IMR-90 (cell line): ENCODE measurements around the gene SLAMF6. TPM values are rescaled to one million over a fixed set of nuclear protein-coding genes. Genes with fewer than 3 reads are reported as not detected.

ENCODE experiments used
- ATAC-seq: fragments of 200-7000 bp; cut with Tn5 transposase; 2 replicates; pipeline ENCODE4 v1.9.1; 2020; ENCODE audit warnings: low read depth, mild to moderate bottlenecking, moderate library complexity
- BruUV-seq: library from RNA; stranded (reverse); fragments of 400-500 nt; replicated peaks from 2 replicates; lab custom pipeline; 2021; lab: Mats Ljungman, UMichigan
- CTCF ChIA-PET: fragments of 300-600 bp; formaldehyde crosslinking; extraction: SDS; loops from one replicate; lab custom pipeline; 2021; ENCODE audit warnings: antibody characterized with exemption; lab: Yijun Ruan, JAX
- POLR2A ChIA-PET: fragments of 300-600 bp; sonication (Branson Sonifier 250); formaldehyde crosslinking; loops from one replicate; lab custom pipeline; 2022; ENCODE audit warnings: antibody characterized with exemption; ENCODE audit not compliant: unreplicated experiment; lab: Charles Lee
- DNase-seq: peaks from one replicate; pipeline ENCODE4 v3.0.0; 2013
- H2AFZ ChIP-seq: replicated peaks from 2 replicates; pipeline ENCODE3; 2013; ENCODE audit warnings: low read length, mild to moderate bottlenecking; ENCODE audit not compliant: poor library complexity
- H2AK5ac ChIP-seq: 2 replicates; pipeline ENCODE4 v1.6.1; 2013; ENCODE audit warnings: low read depth, low read length, inconsistent platforms
- H2AK9ac ChIP-seq: replicated peaks from 2 replicates; pipeline ENCODE3; 2013; ENCODE audit warnings: mild to moderate bottlenecking, low read depth, low read length, moderate library complexity; ENCODE audit not compliant: poor library complexity
- H2BK120ac ChIP-seq: 2 replicates; pipeline ENCODE4 v1.6.1; 2013; ENCODE audit warnings: low read depth, low read length, inconsistent platforms
- H2BK15ac ChIP-seq: 3 replicates; pipeline ENCODE4 v1.6.1; 2013; ENCODE audit warnings: low read depth, low read length, inconsistent platforms
- H2BK20ac ChIP-seq: 2 replicates; pipeline ENCODE4 v1.6.1; 2013; ENCODE audit warnings: low read depth, mild to moderate bottlenecking, inconsistent platforms, low read length, moderate library complexity
- H2BK5ac ChIP-seq: 2 replicates; pipeline ENCODE4 v1.6.1; 2013; ENCODE audit warnings: mild to moderate bottlenecking, low read depth, low read length, inconsistent platforms; ENCODE audit not compliant: poor library complexity, severe bottlenecking
- H3K14ac ChIP-seq: replicated peaks from 2 replicates; pipeline ENCODE4 v1.6.1; 2013; ENCODE audit warnings: low read depth, low read length, inconsistent platforms
- H3K18ac ChIP-seq: 2 replicates; pipeline ENCODE4 v1.6.1; 2013; ENCODE audit warnings: low read depth, low read length, control low read depth
- H3K23ac ChIP-seq: 2 replicates; pipeline ENCODE4 v1.6.1; 2013; ENCODE audit warnings: low read depth, low read length, inconsistent platforms
- H3K27ac ChIP-seq: 2 replicates; pipeline ENCODE4 v1.5.1; 2013; ENCODE audit warnings: mild to moderate bottlenecking, control low read depth, low read length; ENCODE audit not compliant: insufficient read depth
- H3K27me3 ChIP-seq: 2 replicates; pipeline ENCODE4 v1.6.1; 2013; ENCODE audit warnings: low read length; ENCODE audit not compliant: control insufficient read depth, insufficient read depth
- H3K36me3 ChIP-seq: 2 replicates; pipeline ENCODE4 v1.6.1; 2013; ENCODE audit warnings: low read length, mixed read lengths; ENCODE audit not compliant: control insufficient read depth, insufficient read depth
- H3K4ac ChIP-seq: 2 replicates; pipeline ENCODE4 v1.6.1; 2013; ENCODE audit warnings: low read depth, low read length, inconsistent platforms
- H3K4me1 ChIP-seq: 2 replicates; pipeline ENCODE4 v1.6.1; 2013; ENCODE audit warnings: low read length, mixed read lengths; ENCODE audit not compliant: control insufficient read depth, insufficient read depth
- H3K4me2 ChIP-seq: 2 replicates; pipeline ENCODE4 v1.6.1; 2013; ENCODE audit warnings: low read depth, mild to moderate bottlenecking, control low read depth, low read length, moderate library complexity
- H3K4me3 ChIP-seq: 2 replicates; pipeline ENCODE4 v1.5.1; 2013; ENCODE audit warnings: low read depth, mild to moderate bottlenecking, control low read depth, low read length, moderate library complexity; ENCODE audit not compliant: insufficient read depth
- H3K56ac ChIP-seq: 2 replicates; pipeline ENCODE4 v1.6.1; 2013; ENCODE audit warnings: low read length, inconsistent platforms; ENCODE audit not compliant: insufficient read depth; ENCODE audit errors: extremely low read depth
- H3K79me1 ChIP-seq, 2 experiments: 2 replicates each; pipeline ENCODE4 v1.6.1; 2013; ENCODE audit warnings: low read length in 2 of 2, inconsistent platforms in 1 of 2, low read depth in 1 of 2
- H3K9ac ChIP-seq: 2 replicates; pipeline ENCODE4 v1.6.1; 2013; ENCODE audit warnings: low read depth, low read length, control low read depth
- H3K9me1 ChIP-seq: 2 replicates; pipeline ENCODE4 v1.6.1; 2013; ENCODE audit warnings: low read length, inconsistent platforms; ENCODE audit not compliant: insufficient read depth
- H3K9me3 ChIP-seq: 2 replicates; pipeline ENCODE4 v1.6.1; 2013; ENCODE audit warnings: low read length; ENCODE audit not compliant: control insufficient read depth, insufficient read depth
- H4K20me1 ChIP-seq: 2 replicates; pipeline ENCODE4 v1.6.1; 2013; ENCODE audit warnings: low read length, inconsistent platforms; ENCODE audit not compliant: insufficient read depth
- H4K5ac ChIP-seq: 2 replicates; pipeline ENCODE4 v1.6.1; 2013; ENCODE audit warnings: mild to moderate bottlenecking, low read depth, low read length, control low read depth
- H4K8ac ChIP-seq, 2 experiments: 2 replicates each; pipeline ENCODE4 v1.6.1; 2013; ENCODE audit warnings: low read depth in 2 of 2, low read length in 2 of 2, control low read depth in 1 of 2, inconsistent platforms in 1 of 2
- H4K91ac ChIP-seq: 2 replicates; pipeline ENCODE4 v1.6.1; 2013; ENCODE audit warnings: low read depth, low read length, inconsistent platforms; ENCODE audit not compliant: insufficient read depth
- BHLHE40 ChIP-seq: fragments of 150-350 bp; IDR thresholded peaks from 2 replicates; pipeline ENCODE4 v1.6.1; 2016; ENCODE audit warnings: mild to moderate bottlenecking, low read depth, low read length
- CEBPB ChIP-seq: IDR thresholded peaks from 2 replicates; pipeline ENCODE4 v1.6.1; 2012; ENCODE audit warnings: low read depth, low read length, improper control_type of control experiment
- CHD1 ChIP-seq: IDR thresholded peaks from 2 replicates; pipeline ENCODE4 v1.6.1; 2012; ENCODE audit warnings: low read depth, low read length, improper control_type of control experiment
- CTCF ChIP-seq: conservative IDR thresholded peaks from 2 replicates; pipeline ENCODE4 v1.5.1; 2012; ENCODE audit warnings: mild to moderate bottlenecking, low read depth, low read length, improper control_type of control experiment
- ELK1 ChIP-seq: fragments of 150-350 bp; IDR thresholded peaks from 2 replicates; pipeline ENCODE4 v1.6.1; 2016; ENCODE audit warnings: low read depth, mild to moderate bottlenecking, low read length, moderate library complexity, borderline replicate concordance
- FOS ChIP-seq: fragments of 150-350 bp; IDR thresholded peaks from 2 replicates; pipeline ENCODE4 v1.6.1; 2016; ENCODE audit warnings: low read depth, low read length
- MAFK ChIP-seq: IDR thresholded peaks from 2 replicates; pipeline ENCODE4 v1.6.1; 2012; ENCODE audit warnings: low read depth, low read length, improper control_type of control experiment
- MAZ ChIP-seq: IDR thresholded peaks from 2 replicates; pipeline ENCODE4 v1.6.1; 2012; ENCODE audit warnings: low read depth, mild to moderate bottlenecking, low read length, improper control_type of control experiment, moderate library complexity, borderline replicate concordance
- MXI1 ChIP-seq: IDR thresholded peaks from 2 replicates; pipeline ENCODE4 v1.6.1; 2012; ENCODE audit warnings: low read depth, mild to moderate bottlenecking, low read length, moderate library complexity, borderline replicate concordance
- NFE2L2 ChIP-seq: fragments of 150-350 bp; IDR thresholded peaks from 2 replicates; pipeline ENCODE4 v1.6.1; 2016; ENCODE audit warnings: low read depth, mild to moderate bottlenecking, low read length
- POLR2A ChIP-seq: IDR thresholded peaks from 2 replicates; pipeline ENCODE4 v1.6.1; 2012; ENCODE audit warnings: mild to moderate bottlenecking, low read depth, low read length
- RAD21 ChIP-seq: IDR thresholded peaks from 2 replicates; pipeline ENCODE4 v1.6.1; 2012; ENCODE audit warnings: low read length, improper control_type of control experiment
- RCOR1 ChIP-seq: IDR thresholded peaks from 2 replicates; pipeline ENCODE4 v1.6.1; 2012; ENCODE audit warnings: mild to moderate bottlenecking, low read length, improper control_type of control experiment; ENCODE audit not compliant: insufficient replicate concordance
- RFX5 ChIP-seq: IDR thresholded peaks from 2 replicates; pipeline ENCODE4 v1.8.0; 2012; ENCODE audit warnings: low read depth, mild to moderate bottlenecking, low read length, moderate library complexity
- SMC3 ChIP-seq: fragments of 150-350 bp; IDR thresholded peaks from 2 replicates; pipeline ENCODE4 v1.6.1; 2016; ENCODE audit warnings: low read depth, mild to moderate bottlenecking, antibody characterized with exemption, low read length, moderate library complexity
- USF2 ChIP-seq: fragments of 150-350 bp; IDR thresholded peaks from 2 replicates; pipeline ENCODE4 v1.6.1; 2017; ENCODE audit warnings: mild to moderate bottlenecking, antibody characterized with exemption, low read length, low read depth
- WGBS, 2 experiments: methylation state at CpG; one replicate each; pipeline versions ENCODE4 v1.1.5 to v1.1.7; 2013; ENCODE audit warnings: missing lambda C conversion rate in 2 of 2; ENCODE audit not compliant: insufficient read length in 1 of 2; ENCODE audit errors: extremely low coverage in 2 of 2; 5-methylcytosine and 5-hydroxymethylcytosine counted together
- dilution Hi-C: fragments of 300-500 bp; cut with HindIII; formaldehyde crosslinking; loops from one replicate; pipeline ENCODE4 v1.14.3; 2018; ENCODE audit warnings: low sequenced_read_pairs; ENCODE audit not compliant: unreplicated experiment
- in situ Hi-C: fragments of 300-500 bp; cut with MboI; formaldehyde crosslinking; loops from 3 replicates; pipeline ENCODE4 v1.14.3; 2019; ENCODE audit warnings: low sequenced_read_pairs, inconsistent platforms, mixed read lengths
- intact Hi-C: fragments of 100-400 bp; cut with micrococcal nuclease; formaldehyde crosslinking; loops from 2 replicates; pipeline ENCODE4 v1.10.0; 2022
- polyA plus RNA-seq, 3 experiments: library from polyadenylated mRNA; depleted of rRNA; stranded (reverse); fragments of >200 nt; gene quantifications; 2 replicates each; pipeline ENCODE4 v1.2.3, GENCODE V29; 2012; ENCODE audit warnings: low replicate concordance in 1 of 3
- total RNA-seq: library from RNA; depleted of rRNA; stranded (reverse); fragments of >200 nt; gene quantifications from 2 replicates; pipeline ENCODE4 v1.2.3, GENCODE V29; 2012

The SLAMF6 gene
- total and polyA plus RNA-seq, 2 of the 4 experiments (the other 2 are of a cell fraction), result not detected

GRCh38 chr1:160491017-160491416, 32.0 kb downstream of the SLAMF6 start:
- Histone ChIP-seq H2BK15ac (no peak overlapping the region), H2BK5ac (no peak overlapping the region), H3K9me1 (no peaks in the 10 kb centered on the region), H3K23ac (no peak overlapping the region), H2BK20ac (no peak overlapping the region), H4K5ac (no peak overlapping the region), H2AFZ (no peak overlapping the region), H3K56ac (no peak overlapping the region), H3K18ac (no peak overlapping the region), H3K4ac (no peak overlapping the region), H2BK120ac (no peak overlapping the region), H4K8ac (no peak overlapping the region), H3K4me1 (no peaks in the 10 kb centered on the region), H3K14ac (no peak overlapping the region), H2AK5ac (no peak overlapping the region), H3K9me3 (no peaks in the 10 kb centered on the region), H3K4me3 (no peak overlapping the region), H3K79me1 (no peaks in the 10 kb centered on the region), H3K9ac (no peak overlapping the region), H3K36me3 (no peaks in the 10 kb centered on the region), H3K27ac (no peak overlapping the region), H4K91ac (no peak overlapping the region), H3K27me3 (no peaks in the 10 kb centered on the region), H2AK9ac (no peak overlapping the region), H3K4me2 (no peak overlapping the region), H4K20me1 (no peaks in the 10 kb centered on the region)
- no TSS peak for BruUV-seq
- ATAC-seq, result no peak
- dilution Hi-C loops (no loop called here), intact Hi-C loops (no loop called here), in situ Hi-C loops (no loop called here)
- TF ChIP-seq USF2 (no peak), MAZ (no peak), SMC3 (no peak), MXI1 (no peak), ELK1 (no peak), BHLHE40 (no peak), POLR2A (no peak), CHD1 (no peak), RFX5 (no peak), NFE2L2 (no peak), CEBPB (no peak), FOS (no peak), RAD21 (no peak), RCOR1 (no peak), MAFK (no peak), CTCF (no peak)
- DNase-seq, result no peak
- POLR2A ChIA-PET, result no interaction called here
- CTCF ChIA-PET, result no interaction called here
- 57% methylated on average over 4 of the region's 4 CpGs; no CpG with 5 or more reads in 1 of the 2 experiments for WGBS, 2 experiments
